Tibial artery (tissue), 4 donors: ENCODE data around the gene FTSJ3.
"Not testable (repeated sequence)": the region's sequence is repeated elsewhere in the genome, so short reads cannot be mapped to it uniquely, and the experiment has no call there.

ENCODE experiments used
- DNase-seq, 2 donors: peaks; one replicate each; pipeline ENCODE4 v3.0.0-alpha.2; 2019
- H3K27ac ChIP-seq, 2 donors: fragments of 200-600 bp; sonication (generic) in 1 of 2; 1 replicate in 1 of 2; 2 replicates in 1 of 2; pipeline ENCODE4 v1.5.1; 2018 to 2019; ENCODE audit warnings: mild to moderate bottlenecking in 1 of 2
- H3K27me3 ChIP-seq, 2 donors: fragments of 200-600 bp; sonication (generic) in 1 of 2; one replicate each; pipeline versions ENCODE4 v1.5.1 to v1.6.0; 2016 to 2019
- H3K36me3 ChIP-seq, 3 donors: fragments of 200-600 bp; sonication (generic) in 2 of 3; one replicate each; pipeline ENCODE4 v1.5.1; 2016 to 2019; ENCODE audit warnings: mild to moderate bottlenecking in 2 of 3
- H3K4me1 ChIP-seq, 4 donors: fragments of 200-600 bp; sonication (generic) in 2 of 4; 1 replicate in 3 of 4; 2 replicates in 1 of 4; pipeline ENCODE4 v1.5.1; 2016 to 2019
- H3K4me3 ChIP-seq, 2 donors: fragments of 200-600 bp; sonication (generic) in 1 of 2; 1 replicate in 1 of 2; 2 replicates in 1 of 2; pipeline ENCODE4 v1.5.1; 2018 to 2019; ENCODE audit warnings: mild to moderate bottlenecking in 2 of 2
- H3K9me3 ChIP-seq, 3 donors: fragments of 200-600 bp; sonication (generic) in 1 of 3; one replicate each; pipeline ENCODE4 v1.5.1; 2016 to 2019
- CTCF ChIP-seq, 2 experiments: fragments of 200-600 bp in 1 of 2; fragments of 450-650 bp in 1 of 2; IDR thresholded peaks; one replicate each; pipeline ENCODE4 v1.5.1; 2017 to 2019; ENCODE audit warnings: antibody characterized with exemption in 2 of 2, mild to moderate bottlenecking in 1 of 2, moderate library complexity in 1 of 2
- intact Hi-C: fragments of 100-400 bp; cut with DNase I; formaldehyde crosslinking; loops from one replicate; pipeline ENCODE4 v1.15.0; 2023; ENCODE audit warnings: low total_unique reads

The FTSJ3 gene

GRCh38 chr17:63859257-63859656 is 31.8 kb upstream of the FTSJ3 start:
- Histone ChIP-seq H3K9me3 (no peaks in the 10 kb centered on the region), H3K4me3 (no peak overlapping the region), H3K27ac (no peak overlapping the region), H3K4me1 (no peaks in the 10 kb centered on the region), H3K36me3 (no peaks in the 10 kb centered on the region), H3K27me3 (no peaks in the 10 kb centered on the region)
- intact Hi-C loops, result no loop called here
- DNase-seq, result no peak
- no peak for TF ChIP-seq CTCF (IDR thresholded peaks at IDR 0.05)

DNA sequence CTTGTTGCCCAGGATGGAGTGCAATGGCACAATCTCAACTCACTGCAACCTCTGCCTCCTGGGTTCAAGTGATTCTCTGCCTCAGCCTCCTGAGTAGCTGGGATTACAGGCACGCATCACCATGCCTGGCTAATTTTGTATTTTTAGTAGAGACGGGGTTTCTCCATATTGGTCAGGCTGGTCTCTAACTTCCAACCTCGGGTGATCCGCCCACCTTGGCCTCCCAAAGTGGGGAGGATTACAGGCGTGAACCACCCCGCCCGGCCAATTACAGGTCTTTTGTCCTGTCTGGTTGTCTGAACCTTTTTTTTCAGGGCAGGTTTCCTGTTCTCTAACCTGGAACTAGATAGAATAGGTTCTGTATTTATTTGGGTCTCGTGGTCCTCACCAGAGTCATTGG is 29.0 kb upstream of the FTSJ3 start:
- intact Hi-C loops, H3K36me3 ChIP-seq, H3K9me3 ChIP-seq, H3K4me3 ChIP-seq, H3K27ac ChIP-seq, H3K27me3 ChIP-seq, H3K4me1 ChIP-seq, DNase-seq: not testable (repeated sequence)

DNA sequence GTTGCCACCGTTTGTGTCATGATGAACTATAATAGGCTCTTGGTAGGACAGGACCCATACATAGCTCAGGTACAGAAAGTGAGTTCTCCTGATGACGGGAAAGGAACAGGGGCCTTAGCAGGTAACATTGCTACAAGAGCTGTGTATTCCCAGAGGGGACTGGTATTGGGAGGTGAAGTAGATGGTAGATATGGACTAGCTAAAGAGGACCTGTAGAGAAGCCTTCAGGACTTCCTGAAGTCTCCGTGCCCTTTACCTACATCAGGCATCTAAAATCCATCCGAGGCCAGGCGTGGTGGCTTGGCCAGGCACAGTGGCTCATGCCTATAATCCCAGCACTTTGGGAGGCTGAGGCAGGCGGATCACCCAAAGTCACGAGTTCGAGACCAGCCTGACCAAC is 27.7 kb upstream of the FTSJ3 start:
- intact Hi-C loops, result no loop called here
- H3K4me1 ChIP-seq, result no peaks in the 10 kb centered on the region
- no peak for TF ChIP-seq CTCF (IDR thresholded peaks at IDR 0.05)
- no peaks in the 10 kb centered on the region for H3K36me3 ChIP-seq
- no peak overlapping the region for H3K27ac ChIP-seq
- DNase-seq, result no peak
- H3K9me3 ChIP-seq, result no peaks in the 10 kb centered on the region
- H3K4me3 ChIP-seq, result no peak overlapping the region
- no peaks in the 10 kb centered on the region for H3K27me3 ChIP-seq

GRCh38 chr17:63854709-63855108 is 27.2 kb upstream of the FTSJ3 start:
- DNase-seq, result no peak
- no peak overlapping the region for H3K27ac ChIP-seq
- no peak overlapping the region for H3K4me3 ChIP-seq
- H3K4me1 ChIP-seq, result no peaks in the 10 kb centered on the region
- no peaks in the 10 kb centered on the region for H3K36me3 ChIP-seq
- intact Hi-C loops, result no loop called here
- no peaks in the 10 kb centered on the region for H3K9me3 ChIP-seq
- H3K27me3 ChIP-seq, result no peaks in the 10 kb centered on the region
- TF ChIP-seq CTCF (IDR thresholded peaks at IDR 0.05), result no peak

DNA sequence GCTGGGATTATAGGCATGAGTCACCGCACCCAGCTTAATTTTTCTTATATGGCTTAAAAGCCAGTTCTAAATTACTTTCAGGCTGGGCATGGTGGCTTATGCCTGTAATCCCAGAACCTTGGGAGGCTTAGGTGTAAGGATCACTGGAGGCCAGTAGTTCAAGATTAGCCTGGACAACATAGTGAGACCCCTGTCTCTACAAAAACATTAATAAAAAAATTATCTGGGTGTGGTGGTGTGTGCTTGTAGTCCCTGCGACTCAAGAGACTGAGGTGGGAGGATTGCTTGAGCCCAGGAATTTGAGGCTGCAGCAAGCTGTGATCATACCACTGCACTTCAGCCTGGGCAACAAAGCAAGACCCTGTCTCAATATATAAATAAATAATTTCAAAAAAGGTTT is 25.8 kb upstream of the FTSJ3 start:
- intact Hi-C loops, result no loop called here
- no peak for TF ChIP-seq CTCF (IDR thresholded peaks at IDR 0.05)
- Histone ChIP-seq H3K4me1 (peaks cover 0 to 10% (median 0%) of the 10 kb centered on the region in 4 donors), H3K27ac (no peak overlapping the region), H3K4me3 (no peak overlapping the region), H3K9me3 (no peaks in the 10 kb centered on the region), H3K36me3 (no peaks in the 10 kb centered on the region), H3K27me3 (no peaks in the 10 kb centered on the region)
- DNase-seq, result no peak

DNA sequence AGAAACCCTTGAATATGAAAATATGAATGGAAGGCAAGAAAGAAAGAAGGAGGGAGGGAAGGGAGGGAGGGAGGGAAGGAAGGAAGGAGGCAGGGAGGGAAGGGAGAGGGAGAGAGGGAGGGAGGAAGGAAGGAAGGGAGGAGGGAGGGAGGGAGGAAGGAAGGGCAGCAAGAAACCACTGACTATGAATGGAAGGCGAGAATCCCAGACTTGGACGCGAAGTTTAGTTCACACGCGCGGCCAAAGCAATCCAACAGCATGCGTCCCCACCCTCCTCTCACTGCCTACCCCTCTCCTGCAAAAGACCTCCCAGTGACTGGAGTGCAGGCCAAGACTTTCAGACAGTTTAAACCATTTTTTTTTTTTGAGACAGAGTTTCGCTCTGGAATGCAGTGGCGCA is 22.9 kb upstream of the FTSJ3 start:
- Histone ChIP-seq H3K27me3 (no peaks in the 10 kb centered on the region), H3K36me3 (no peaks in the 10 kb centered on the region), H3K4me3 (no peak overlapping the region), H3K9me3 (no peaks in the 10 kb centered on the region), H3K4me1 (peaks cover 0 to 10% (median 0%) of the 10 kb centered on the region in 4 donors), H3K27ac (no peak overlapping the region)
- DNase-seq, result no peak
- intact Hi-C loops, result no loop called here
- no peak for TF ChIP-seq CTCF (IDR thresholded peaks at IDR 0.05)
